Measurements from ENCODE around the gene ANKMY1.

DNA sequence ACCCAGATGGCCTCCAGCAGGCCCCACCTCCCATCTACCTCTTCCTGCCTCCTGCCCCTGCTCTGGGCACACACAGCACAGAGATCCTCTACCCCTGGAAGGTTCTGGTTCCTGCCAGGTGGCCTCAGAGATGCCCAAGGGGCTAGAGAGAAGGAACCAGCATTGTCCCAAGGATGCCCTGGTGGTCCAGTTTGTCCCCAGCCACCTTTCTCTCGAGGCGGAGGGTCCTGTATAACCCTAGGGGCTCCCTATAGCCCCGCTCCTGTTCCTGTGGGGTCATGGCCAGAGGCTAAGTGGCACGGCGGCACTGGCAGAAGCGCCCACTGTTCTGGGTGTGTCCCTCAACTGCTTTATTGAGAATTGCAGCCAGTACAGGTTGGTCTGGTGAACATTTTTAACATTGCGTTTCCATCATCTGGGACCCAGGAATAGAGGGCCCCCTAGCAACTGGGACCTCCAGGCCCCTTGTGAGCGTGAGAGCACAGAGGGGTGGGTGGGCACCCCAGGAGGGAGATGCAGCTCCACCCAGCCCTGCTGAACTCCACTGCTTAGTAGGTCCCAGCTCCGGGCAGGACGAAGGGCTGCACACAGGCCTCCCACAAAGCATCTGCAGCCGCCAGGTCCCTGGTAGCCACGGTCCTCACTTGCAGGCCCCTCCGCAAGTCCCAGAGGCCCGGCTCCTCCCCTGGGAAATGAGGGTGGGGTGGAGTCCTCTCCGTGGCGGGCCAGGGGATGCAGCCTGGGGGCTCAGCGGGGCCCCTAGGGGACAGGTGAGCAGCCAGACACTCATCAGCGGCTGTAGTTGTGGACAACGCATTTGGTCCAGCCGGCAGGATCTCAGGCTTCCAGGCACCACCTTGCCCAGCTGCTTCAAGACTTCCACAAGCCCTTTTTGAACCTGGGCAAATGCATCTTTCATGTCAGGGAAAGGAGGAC, 89.2 kb downstream of the ANKMY1 start:
- TF ChIP-seq, protein P1, sequence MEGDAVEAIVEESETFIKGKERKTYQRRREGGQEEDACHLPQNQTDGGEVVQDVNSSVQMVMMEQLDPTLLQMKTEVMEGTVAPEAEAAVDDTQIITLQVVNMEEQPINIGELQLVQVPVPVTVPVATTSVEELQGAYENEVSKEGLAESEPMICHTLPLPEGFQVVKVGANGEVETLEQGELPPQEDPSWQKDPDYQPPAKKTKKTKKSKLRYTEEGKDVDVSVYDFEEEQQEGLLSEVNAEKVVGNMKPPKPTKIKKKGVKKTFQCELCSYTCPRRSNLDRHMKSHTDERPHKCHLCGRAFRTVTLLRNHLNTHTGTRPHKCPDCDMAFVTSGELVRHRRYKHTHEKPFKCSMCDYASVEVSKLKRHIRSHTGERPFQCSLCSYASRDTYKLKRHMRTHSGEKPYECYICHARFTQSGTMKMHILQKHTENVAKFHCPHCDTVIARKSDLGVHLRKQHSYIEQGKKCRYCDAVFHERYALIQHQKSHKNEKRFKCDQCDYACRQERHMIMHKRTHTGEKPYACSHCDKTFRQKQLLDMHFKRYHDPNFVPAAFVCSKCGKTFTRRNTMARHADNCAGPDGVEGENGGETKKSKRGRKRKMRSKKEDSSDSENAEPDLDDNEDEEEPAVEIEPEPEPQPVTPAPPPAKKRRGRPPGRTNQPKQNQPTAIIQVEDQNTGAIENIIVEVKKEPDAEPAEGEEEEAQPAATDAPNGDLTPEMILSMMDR (IDR thresholded peaks at IDR 0.05): no peak
- no peak for TF ChIP-seq POLR2A (IDR thresholded peaks at IDR 0.05; ENCODE audit: low read depth)
